H1 (cell line): ENCODE measurements around the gene IL1R1. TPM values are rescaled to one million over a fixed set of nuclear protein-coding genes. Genes with fewer than 3 reads are reported as not detected.

Experiments used
- BCL11A ChIP-seq, 2 experiments: IDR thresholded peaks; one replicate each; pipeline ENCODE4 v1.6.1; 2011; ENCODE audit warnings: low read depth in 2 of 2, low read length in 2 of 2, mild to moderate bottlenecking in 2 of 2
- BRCA1 ChIP-seq: IDR thresholded peaks from 2 replicates; pipeline ENCODE4 v1.6.1; 2012; ENCODE audit warnings: low read depth, low read length, improper control_type of control experiment
- CEBPB ChIP-seq: IDR thresholded peaks from 2 replicates; pipeline ENCODE4 v1.6.1; 2012; ENCODE audit warnings: low read depth, low read length
- CHD2 ChIP-seq: IDR thresholded peaks from 2 replicates; pipeline ENCODE4 v1.6.1; 2012; ENCODE audit warnings: low read length, improper control_type of control experiment
- GABPA ChIP-seq: IDR thresholded peaks from 2 replicates; pipeline ENCODE4 v1.6.1; 2011; ENCODE audit warnings: mild to moderate bottlenecking, low read length, moderate library complexity, borderline replicate concordance; ENCODE audit not compliant: insufficient read depth
- RFX5 ChIP-seq: IDR thresholded peaks from 2 replicates; pipeline ENCODE4 v1.6.1; 2011; ENCODE audit warnings: low read depth, low read length, improper control_type of control experiment, borderline replicate concordance
- SIN3A ChIP-seq, 2 experiments: IDR thresholded peaks in 1 of 2; conservative IDR thresholded peaks in 1 of 2; 2 replicates each; pipeline ENCODE4 v1.6.1; 2011 to 2012; ENCODE audit warnings: low read length in 2 of 2, improper control_type of control experiment in 1 of 2, low read depth in 1 of 2, mild to moderate bottlenecking in 1 of 2
- YY1 ChIP-seq: IDR thresholded peaks from 2 replicates; pipeline ENCODE4 v1.6.1; 2011; ENCODE audit warnings: low read depth, mild to moderate bottlenecking, low read length
- polyA plus RNA-seq, 7 experiments: library from polyadenylated mRNA; depleted of rRNA in 3 of 7; stranded (reverse) in 5 of 7; unstranded in 2 of 7; fragments of >200 nt in 5 of 7; fragments of 200-250 nt in 2 of 7; gene quantifications; 1 replicate in 5 of 7; 2 replicates in 1 of 7; 4 replicates in 1 of 7; pipeline versions ENCODE4 v1.2.1 to v1.2.3, GENCODE V29; 2011 to 2013; ENCODE audit warnings: missing spikeins in 2 of 7, mixed read lengths in 2 of 7
- total RNA-seq: library from RNA; stranded (reverse); fragmentation: NEBNext Ultra II Directional; extraction: Animal tissue kit (Norgen Biotek cat#: 25700); gene quantifications from 2 replicates; pipeline ENCODE4 v1.2.1, GENCODE V29; 2021
- TF ChIP-seq, protein P1 (sequence below): fragments of 300-600 bp; sonication (generic); IDR thresholded peaks from 2 replicates; pipeline ENCODE4 v1.7.1; 2012; ENCODE audit warnings: low read length, moderate library complexity, mild to moderate bottlenecking, inconsistent platforms; ENCODE audit not compliant: insufficient replicate concordance

IL1R1 gene
- total and polyA plus RNA-seq, 2 of the 8 experiments (the other 6 are each of a cell fraction or from before 2014, with no cell fraction given) = 0.34 to 0.47 TPM

- TF ChIP-seq, protein P1, sequence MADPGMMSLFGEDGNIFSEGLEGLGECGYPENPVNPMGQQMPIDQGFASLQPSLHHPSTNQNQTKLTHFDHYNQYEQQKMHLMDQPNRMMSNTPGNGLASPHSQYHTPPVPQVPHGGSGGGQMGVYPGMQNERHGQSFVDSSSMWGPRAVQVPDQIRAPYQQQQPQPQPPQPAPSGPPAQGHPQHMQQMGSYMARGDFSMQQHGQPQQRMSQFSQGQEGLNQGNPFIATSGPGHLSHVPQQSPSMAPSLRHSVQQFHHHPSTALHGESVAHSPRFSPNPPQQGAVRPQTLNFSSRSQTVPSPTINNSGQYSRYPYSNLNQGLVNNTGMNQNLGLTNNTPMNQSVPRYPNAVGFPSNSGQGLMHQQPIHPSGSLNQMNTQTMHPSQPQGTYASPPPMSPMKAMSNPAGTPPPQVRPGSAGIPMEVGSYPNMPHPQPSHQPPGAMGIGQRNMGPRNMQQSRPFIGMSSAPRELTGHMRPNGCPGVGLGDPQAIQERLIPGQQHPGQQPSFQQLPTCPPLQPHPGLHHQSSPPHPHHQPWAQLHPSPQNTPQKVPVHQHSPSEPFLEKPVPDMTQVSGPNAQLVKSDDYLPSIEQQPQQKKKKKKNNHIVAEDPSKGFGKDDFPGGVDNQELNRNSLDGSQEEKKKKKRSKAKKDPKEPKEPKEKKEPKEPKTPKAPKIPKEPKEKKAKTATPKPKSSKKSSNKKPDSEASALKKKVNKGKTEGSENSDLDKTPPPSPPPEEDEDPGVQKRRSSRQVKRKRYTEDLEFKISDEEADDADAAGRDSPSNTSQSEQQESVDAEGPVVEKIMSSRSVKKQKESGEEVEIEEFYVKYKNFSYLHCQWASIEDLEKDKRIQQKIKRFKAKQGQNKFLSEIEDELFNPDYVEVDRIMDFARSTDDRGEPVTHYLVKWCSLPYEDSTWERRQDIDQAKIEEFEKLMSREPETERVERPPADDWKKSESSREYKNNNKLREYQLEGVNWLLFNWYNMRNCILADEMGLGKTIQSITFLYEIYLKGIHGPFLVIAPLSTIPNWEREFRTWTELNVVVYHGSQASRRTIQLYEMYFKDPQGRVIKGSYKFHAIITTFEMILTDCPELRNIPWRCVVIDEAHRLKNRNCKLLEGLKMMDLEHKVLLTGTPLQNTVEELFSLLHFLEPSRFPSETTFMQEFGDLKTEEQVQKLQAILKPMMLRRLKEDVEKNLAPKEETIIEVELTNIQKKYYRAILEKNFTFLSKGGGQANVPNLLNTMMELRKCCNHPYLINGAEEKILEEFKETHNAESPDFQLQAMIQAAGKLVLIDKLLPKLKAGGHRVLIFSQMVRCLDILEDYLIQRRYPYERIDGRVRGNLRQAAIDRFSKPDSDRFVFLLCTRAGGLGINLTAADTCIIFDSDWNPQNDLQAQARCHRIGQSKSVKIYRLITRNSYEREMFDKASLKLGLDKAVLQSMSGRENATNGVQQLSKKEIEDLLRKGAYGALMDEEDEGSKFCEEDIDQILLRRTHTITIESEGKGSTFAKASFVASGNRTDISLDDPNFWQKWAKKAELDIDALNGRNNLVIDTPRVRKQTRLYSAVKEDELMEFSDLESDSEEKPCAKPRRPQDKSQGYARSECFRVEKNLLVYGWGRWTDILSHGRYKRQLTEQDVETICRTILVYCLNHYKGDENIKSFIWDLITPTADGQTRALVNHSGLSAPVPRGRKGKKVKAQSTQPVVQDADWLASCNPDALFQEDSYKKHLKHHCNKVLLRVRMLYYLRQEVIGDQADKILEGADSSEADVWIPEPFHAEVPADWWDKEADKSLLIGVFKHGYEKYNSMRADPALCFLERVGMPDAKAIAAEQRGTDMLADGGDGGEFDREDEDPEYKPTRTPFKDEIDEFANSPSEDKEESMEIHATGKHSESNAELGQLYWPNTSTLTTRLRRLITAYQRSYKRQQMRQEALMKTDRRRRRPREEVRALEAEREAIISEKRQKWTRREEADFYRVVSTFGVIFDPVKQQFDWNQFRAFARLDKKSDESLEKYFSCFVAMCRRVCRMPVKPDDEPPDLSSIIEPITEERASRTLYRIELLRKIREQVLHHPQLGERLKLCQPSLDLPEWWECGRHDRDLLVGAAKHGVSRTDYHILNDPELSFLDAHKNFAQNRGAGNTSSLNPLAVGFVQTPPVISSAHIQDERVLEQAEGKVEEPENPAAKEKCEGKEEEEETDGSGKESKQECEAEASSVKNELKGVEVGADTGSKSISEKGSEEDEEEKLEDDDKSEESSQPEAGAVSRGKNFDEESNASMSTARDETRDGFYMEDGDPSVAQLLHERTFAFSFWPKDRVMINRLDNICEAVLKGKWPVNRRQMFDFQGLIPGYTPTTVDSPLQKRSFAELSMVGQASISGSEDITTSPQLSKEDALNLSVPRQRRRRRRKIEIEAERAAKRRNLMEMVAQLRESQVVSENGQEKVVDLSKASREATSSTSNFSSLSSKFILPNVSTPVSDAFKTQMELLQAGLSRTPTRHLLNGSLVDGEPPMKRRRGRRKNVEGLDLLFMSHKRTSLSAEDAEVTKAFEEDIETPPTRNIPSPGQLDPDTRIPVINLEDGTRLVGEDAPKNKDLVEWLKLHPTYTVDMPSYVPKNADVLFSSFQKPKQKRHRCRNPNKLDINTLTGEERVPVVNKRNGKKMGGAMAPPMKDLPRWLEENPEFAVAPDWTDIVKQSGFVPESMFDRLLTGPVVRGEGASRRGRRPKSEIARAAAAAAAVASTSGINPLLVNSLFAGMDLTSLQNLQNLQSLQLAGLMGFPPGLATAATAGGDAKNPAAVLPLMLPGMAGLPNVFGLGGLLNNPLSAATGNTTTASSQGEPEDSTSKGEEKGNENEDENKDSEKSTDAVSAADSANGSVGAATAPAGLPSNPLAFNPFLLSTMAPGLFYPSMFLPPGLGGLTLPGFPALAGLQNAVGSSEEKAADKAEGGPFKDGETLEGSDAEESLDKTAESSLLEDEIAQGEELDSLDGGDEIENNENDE = no peak
- TF ChIP-seq RFX5 = no peak
- no peak for TF ChIP-seq SIN3A (conservative IDR thresholded peaks at IDR 0.05 in 1 of 2, IDR thresholded peaks at IDR 0.05 in 1 of 2; ENCODE audit: low read depth in 1 of 2, low read length in 2 of 2)
- no peak for TF ChIP-seq BRCA1
- no peak for TF ChIP-seq CEBPB
- no peak for TF ChIP-seq GABPA
- no peak for TF ChIP-seq YY1
- TF ChIP-seq BCL11A (IDR thresholded peaks at IDR 0.05; ENCODE audit: low read depth in 2 of 2, low read length in 2 of 2) = no peak
- TF ChIP-seq CHD2 = no peak
- TF ChIP-seq, all 59 proteins: peak for 0
Observed at GRCh38 chr2:102206666-102207341, 64.3 kb downstream of the IL1R1 start (continued).
